SH-SY5Y (cell line): ENCODE results near the gene LMO4.

Experiments
- GATA2 ChIP-seq: IDR thresholded peaks from 2 replicates; pipeline ENCODE4 v1.6.1; 2011; ENCODE audit warnings: mild to moderate bottlenecking, low read depth, low read length
- GATA3 ChIP-seq: IDR thresholded peaks from 2 replicates; pipeline ENCODE4 v1.6.1; 2011; ENCODE audit warnings: low read depth, mild to moderate bottlenecking, low read length, moderate library complexity

GRCh38 chr1:87394982-87395381, 66.3 kb downstream of the LMO4 start:
- TF ChIP-seq GATA2 (no peak), GATA3 (no peak)
